Sigmoid colon (tissue), 7 donors: ENCODE measurements around the gene ZNF688. TPM values are rescaled to one million over a fixed set of nuclear protein-coding genes. Genes with fewer than 3 reads are reported as not detected.
"Not testable (repeated sequence)": the region's sequence is repeated elsewhere in the genome, so short reads cannot be mapped to it uniquely, and the experiment has no call there.

Experiments
- DNase-seq: peaks from one replicate; pipeline ENCODE4 v3.0.0-alpha.2; 2019
- H3K27ac ChIP-seq, 4 donors: fragments of 200-600 bp; sonication (generic); one replicate each; pipeline ENCODE4 v1.5.1; 2016 to 2019; ENCODE audit warnings: mild to moderate bottlenecking in 1 of 4
- H3K27me3 ChIP-seq, 3 donors: fragments of 200-600 bp; sonication (generic); one replicate each; pipeline ENCODE4 v1.5.1; 2019; ENCODE audit warnings: mild to moderate bottlenecking in 1 of 3
- H3K36me3 ChIP-seq, 4 donors: fragments of 200-600 bp; sonication (generic); one replicate each; pipeline ENCODE4 v1.5.1; 2016 to 2019
- H3K4me1 ChIP-seq, 4 donors: fragments of 200-600 bp; sonication (generic); one replicate each; pipeline ENCODE4 v1.5.1; 2017 to 2019
- H3K4me3 ChIP-seq, 4 donors: fragments of 200-600 bp; sonication (generic); one replicate each; pipeline ENCODE4 v1.5.1; 2017 to 2019; ENCODE audit warnings: mild to moderate bottlenecking in 2 of 4, moderate library complexity in 1 of 4
- H3K9me3 ChIP-seq, 4 donors: fragments of 200-600 bp in 3 of 4; sonication (generic) in 3 of 4; one replicate each; pipeline versions ENCODE4 v1.5.1 to v1.6.1; 2013 to 2019
- CTCF ChIP-seq, 4 experiments: fragments of 450-650 bp in 3 of 4; fragments of 200-600 bp in 1 of 4; IDR thresholded peaks; one replicate each; pipeline ENCODE4 v1.5.1; 2016 to 2019; ENCODE audit warnings: antibody characterized with exemption in 4 of 4, mild to moderate bottlenecking in 3 of 4, moderate library complexity in 2 of 4
- EP300 ChIP-seq, 4 donors: sonication (generic); formaldehyde crosslinking; IDR thresholded peaks; one replicate each; pipeline ENCODE4 v1.6.1; 2017; ENCODE audit warnings: antibody characterized with exemption in 4 of 4
- POLR2A ChIP-seq, 2 donors: fragments of 450-650 bp; IDR thresholded peaks; one replicate each; pipeline ENCODE4 v1.6.1; 2016; ENCODE audit warnings: antibody characterized with exemption in 2 of 2, mild to moderate bottlenecking in 2 of 2, moderate library complexity in 2 of 2
- POLR2AphosphoS5 ChIP-seq, 4 donors: sonication (generic); formaldehyde crosslinking; IDR thresholded peaks; one replicate each; pipeline ENCODE4 v1.6.1; 2017; ENCODE audit warnings: antibody characterized with exemption in 4 of 4
- WGBS, 2 donors: extraction: QIAGEN DNeasy Blood & Tissue Kit; methylation state at CpG; one replicate each; pipeline ENCODE4 v1.1.7; 2013; 5-methylcytosine and 5-hydroxymethylcytosine counted together
- intact Hi-C: fragments of 100-400 bp; cut with DNase I; formaldehyde crosslinking; loops from one replicate; pipeline ENCODE4 v1.15.1; 2023
- polyA plus RNA-seq, 3 donors: library from polyadenylated mRNA; stranded (reverse); fragments of 200-250 nt; gene quantifications; one replicate each; pipeline ENCODE4 v1.2.3, GENCODE V29; 2013
- total RNA-seq, 4 donors: library from RNA; depleted of rRNA; stranded (reverse); fragments of >200 nt; gene quantifications; one replicate each; pipeline ENCODE4 v1.1.0, GENCODE V29; 2016
- donor health status: healthy with polysubstance abuse.
- donor health status: Bipolar disorder and iron deficiency.
- donor health status: healthy.

ZNF688 gene
- total and polyA plus RNA-seq, 7 donors, result 16.7 to 32.8 (median 22.8) TPM

- Histone ChIP-seq H3K27me3 (no peaks in the 10 kb centered on the region), H3K4me1 (no peaks in the 10 kb centered on the region), H3K9me3 (no peaks in the 10 kb centered on the region), H3K27ac (peak overlapping the region in 1 of 4 donors; percentile 18), H3K36me3 (no peaks in the 10 kb centered on the region), H3K4me3 (no peak overlapping the region)
- DNase-seq, result no peak
- WGBS, 2 donors, result 18 to 60% methylated on average over 10 of the region's 10 CpGs
- intact Hi-C loops, result no loop called here
- TF ChIP-seq EP300 (IDR thresholded peaks at IDR 0.05) (no peak), CTCF (IDR thresholded peaks at IDR 0.05) (no peak), POLR2AphosphoS5 (IDR thresholded peaks at IDR 0.05) (no peak), POLR2A (IDR thresholded peaks at IDR 0.05) (no peak)
These were observed 29.8 kb downstream of the ZNF688 start for GRCh38 chr16:30541502-30542329.

GRCh38 chr16:30540916-30541464 is 30.5 kb downstream of the ZNF688 start:
- H3K27ac ChIP-seq, intact Hi-C loops, H3K36me3 ChIP-seq, H3K4me1 ChIP-seq, DNase-seq, H3K9me3 ChIP-seq, H3K27me3 ChIP-seq, H3K4me3 ChIP-seq: not testable (repeated sequence)
- 18 to 65% methylated on average over 9 of the region's 9 CpGs for WGBS, 2 donors

- intact Hi-C loops, result loop anchor here (5.0 kb wide), 1 partner anchor 92 kb away; no protein-coding TSS in a partner anchor
- H3K27ac ChIP-seq, H3K36me3 ChIP-seq, H3K9me3 ChIP-seq, DNase-seq, H3K4me3 ChIP-seq, H3K27me3 ChIP-seq: not testable (repeated sequence)
- peaks cover 0 to 12% (median 10%) of the 10 kb centered on the region in 4 donors for H3K4me1 ChIP-seq
- 79 to 92% methylated on average over 13 of the region's 13 CpGs for WGBS, 2 donors
These were observed 31.5 kb downstream of the ZNF688 start for GRCh38 chr16:30539986-30540526.

GRCh38 chr16:30539000-30539964 is 32.2 kb downstream of the ZNF688 start:
- peaks cover 0 to 13% (median 11%) of the 10 kb centered on the region in 4 donors for H3K4me1 ChIP-seq
- 67 to 83% methylated on average over 8 of the region's 8 CpGs for WGBS, 2 donors
- TF ChIP-seq POLR2A (IDR thresholded peaks at IDR 0.05) (no peak), CTCF (IDR thresholded peaks at IDR 0.05) (no peak), POLR2AphosphoS5 (IDR thresholded peaks at IDR 0.05) (no peak), EP300 (IDR thresholded peaks at IDR 0.05) (no peak)
- no peak overlapping the region for H3K4me3 ChIP-seq
- no peaks in the 10 kb centered on the region for H3K9me3 ChIP-seq
- intact Hi-C loops, result loop anchor here (5.0 kb wide), 1 partner anchor 93 kb away; no protein-coding TSS in a partner anchor
- H3K27ac ChIP-seq, result no peak overlapping the region
- no peaks in the 10 kb centered on the region for H3K27me3 ChIP-seq
- DNase-seq, result no peak
- no peaks in the 10 kb centered on the region for H3K36me3 ChIP-seq

GRCh38 chr16:30536391-30537024 is 35.0 kb downstream of the ZNF688 start:
- 90 to 93% methylated on average over 13 of the region's 13 CpGs for WGBS, 2 donors
- Histone ChIP-seq H3K4me1 (peaks cover 0 to 31% (median 25%) of the 10 kb centered on the region in 4 donors), H3K27ac (peak overlapping the region in 2 of 4 donors; percentile 92 to 97), H3K36me3 (peaks cover 0 to 17% (median 8%) of the 10 kb centered on the region in 4 donors)
- not testable (repeated sequence) for H3K27me3 ChIP-seq, H3K4me3 ChIP-seq, H3K9me3 ChIP-seq, DNase-seq
- intact Hi-C loops, result loop anchor here (5.0 kb wide), 1 partner anchor 96 kb away; no protein-coding TSS in a partner anchor
